Measurements from ENCODE around the gene MDM2. TPM values are rescaled to one million over a fixed set of nuclear protein-coding genes. Genes with fewer than 3 reads are reported as not detected.

The MDM2 gene
- total and polyA plus RNA-seq, 11 donors, result 16.2 to 78.8 (median 49.0) TPM

GRCh38 chr12:68761442-68761812 is 46.5 kb upstream of the MDM2 start:
- ATAC-seq (no peak), DNase-seq (no peak)
- Histone ChIP-seq H3K36me3 (peaks cover 0 to 92% (median 54%) of the 10 kb centered on the region in 9 donors), H3K27ac (no peak overlapping the region), H3K9me3 (no peaks in the 10 kb centered on the region), H3K4me1 (no peaks in the 10 kb centered on the region), H3K4me3 (no peak overlapping the region), H3K27me3 (no peaks in the 10 kb centered on the region)
- intact Hi-C loops (cut with DNase I), result no loop called here
- WGBS, 4 donors, result 95 to 97% (median 96%) methylated on average over 3 of the region's 3 CpGs
- TF ChIP-seq POLR2A (IDR thresholded peaks at IDR 0.05) (no peak), CTCF (IDR thresholded peaks at IDR 0.05) (no peak)

- Histone ChIP-seq H3K36me3 (peaks cover 0 to 92% (median 56%) of the 10 kb centered on the region in 9 donors), H3K9me3 (no peaks in the 10 kb centered on the region), H3K4me1 (no peaks in the 10 kb centered on the region), H3K27ac (no peak overlapping the region), H3K27me3 (no peaks in the 10 kb centered on the region), H3K4me3 (no peak overlapping the region)
- 83 to 89% (median 86%) methylated on average over 8 of the region's 8 CpGs for WGBS, 4 donors
- no peak for ATAC-seq
- intact Hi-C loops (cut with DNase I), result no loop called here
- TF ChIP-seq POLR2A (IDR thresholded peaks at IDR 0.05) (no peak), CTCF (IDR thresholded peaks at IDR 0.05) (no peak)
- no peak for DNase-seq
Measured at GRCh38 chr12:68761901-68762630, 45.9 kb upstream of the MDM2 start.

- H3K27ac ChIP-seq, result no peak overlapping the region
- H3K27me3 ChIP-seq, result no peaks in the 10 kb centered on the region
- no peaks in the 10 kb centered on the region for H3K9me3 ChIP-seq
- H3K36me3 ChIP-seq, result peaks cover 0 to 92% (median 58%) of the 10 kb centered on the region in 9 donors
- 93 to 97% (median 96%) methylated on average over 3 of the region's 3 CpGs for WGBS, 4 donors
- H3K4me1 ChIP-seq, result no peaks in the 10 kb centered on the region
- no peak overlapping the region for H3K4me3 ChIP-seq
- no peak for TF ChIP-seq CTCF (IDR thresholded peaks at IDR 0.05)
- TF ChIP-seq POLR2A (IDR thresholded peaks at IDR 0.05), result no peak
- intact Hi-C loops (cut with DNase I), result no loop called here
- ATAC-seq (no peak), DNase-seq (no peak)
Measured at GRCh38 chr12:68762691-68763090, 45.3 kb upstream of the MDM2 start.

- Histone ChIP-seq H3K27me3 (no peaks in the 10 kb centered on the region), H3K4me3 (no peak overlapping the region), H3K4me1 (no peaks in the 10 kb centered on the region), H3K27ac (no peak overlapping the region), H3K9me3 (no peaks in the 10 kb centered on the region), H3K36me3 (peaks cover 0 to 67% (median 38%) of the 10 kb centered on the region in 9 donors)
- 95 to 97% (median 97%) methylated on average over 1 of the region's 1 CpG for WGBS, 4 donors
- no peak for DNase-seq
- ATAC-seq, result no peak
- intact Hi-C loops (cut with DNase I), result no loop called here
- no peak for TF ChIP-seq POLR2A (IDR thresholded peaks at IDR 0.05)
- no peak for TF ChIP-seq CTCF (IDR thresholded peaks at IDR 0.05)
Measured at GRCh38 chr12:68765696-68766095, 42.3 kb upstream of the MDM2 start.

Data from heart left ventricle (tissue), 16 donors.